ENCODE results near the gene TLX3.

GRCh38 chr5:171340491-171340890, 31.4 kb downstream of the TLX3 start:
- no peak for TF ChIP-seq POLR2A (IDR thresholded peaks at IDR 0.05)
- TF ChIP-seq CTCF (IDR thresholded peaks at IDR 0.05) = no peak
